Skin epidermis (tissue), 12 donors: ENCODE results near the gene GDI1.
"Not testable (repeated sequence)": the region's sequence is repeated elsewhere in the genome, so short reads cannot be mapped to it uniquely, and the experiment has no call there.

Source experiments
- H3K27ac ChIP-seq, 21 experiments: fragments of 200-600 bp; sonication (generic) in 11 of 21; one replicate each; pipeline ENCODE4 v1.5.0; 2020; ENCODE audit warnings: mild to moderate bottlenecking in 3 of 21, inconsistent platforms in 2 of 21, moderate library complexity in 2 of 21
- H3K4me3 ChIP-seq, 7 experiments: fragments of 200-600 bp; sonication (generic) in 2 of 7; one replicate each; pipeline ENCODE4 v1.5.0; 2020; ENCODE audit warnings: inconsistent platforms in 2 of 7, mild to moderate bottlenecking in 2 of 7, moderate library complexity in 1 of 7

Gene GDI1

GRCh38 chrX:154436983-154437752 is at the start of gene GDI1:
TSS of gene GDI1 (plus strand) at chrX:154437154. CDS start at chrX:154437255, 101 bp downstream.
- H3K4me3 ChIP-seq = peak within 1 kb of the TSS; percentile 56 to 80 (median 66)
- H3K27ac ChIP-seq = peak within 1 kb of the TSS; percentile 75 to 100 (median 93)

- not testable (repeated sequence) for H3K27ac ChIP-seq, H3K4me3 ChIP-seq
Measured at GRCh38 chrX:154388094-154388493, 48.9 kb upstream of the GDI1 start.

- not testable (repeated sequence) for H3K4me3 ChIP-seq, H3K27ac ChIP-seq
Measured at GRCh38 chrX:154388649-154389048, 48.3 kb upstream of the GDI1 start.

GRCh38 chrX:154389812-154390747 is 46.9 kb upstream of the GDI1 start:
- Histone ChIP-seq H3K4me3 (peak overlapping the region in 1 of 7 experiments; percentile 9), H3K27ac (peak overlapping the region in 6 of 21 experiments; percentile 59 to 87 (median 80))

GRCh38 chrX:154396363-154396762 is 40.6 kb upstream of the GDI1 start:
- not testable (repeated sequence) for H3K4me3 ChIP-seq
- H3K27ac ChIP-seq = peak overlapping the region in 2 of 21 experiments; percentile 94 to 96

GRCh38 chrX:154396973-154397887 is 39.7 kb upstream of the GDI1 start:
- H3K27ac ChIP-seq = peak overlapping the region; percentile 87 to 99 (median 97)
- peak overlapping the region; percentile 46 to 75 (median 58) for H3K4me3 ChIP-seq

GRCh38 chrX:154397888-154398667 is 38.9 kb upstream of the GDI1 start, which contains the start of gene RPL10:
TSS of gene RPL10 (plus strand) at chrX:154398377. CDS start at chrX:154398520, 143 bp downstream.
- peak within 1 kb of the TSS; percentile 87 to 99 (median 97) for H3K27ac ChIP-seq
- peak within 1 kb of the TSS; percentile 55 to 75 (median 61) for H3K4me3 ChIP-seq

- H3K27ac ChIP-seq = peak overlapping the region; percentile 67 to 99 (median 97)
- peak overlapping the region; percentile 55 to 75 (median 61) for H3K4me3 ChIP-seq
Measured at GRCh38 chrX:154398668-154399526, 38.1 kb upstream of the GDI1 start.

- H3K27ac ChIP-seq = peak overlapping the region in 18 of 21 experiments; percentile 87 to 99 (median 97)
- H3K4me3 ChIP-seq = peak overlapping the region; percentile 55 to 75 (median 61)
Measured at GRCh38 chrX:154399527-154400368, 37.2 kb upstream of the GDI1 start.

- Histone ChIP-seq H3K27ac (peak overlapping the region in 3 of 21 experiments; percentile 97 to 99 (median 98)), H3K4me3 (peak overlapping the region in 3 of 7 experiments; percentile 57 to 63 (median 58))
Measured at GRCh38 chrX:154400369-154400817, 36.6 kb upstream of the GDI1 start.

- Histone ChIP-seq H3K4me3 (no peak overlapping the region), H3K27ac (no peak overlapping the region)
Measured at GRCh38 chrX:154401045-154401799, 35.7 kb upstream of the GDI1 start.

- peak overlapping the region in 5 of 21 experiments; percentile 6 to 76 (median 52) for H3K27ac ChIP-seq
- no peak overlapping the region for H3K4me3 ChIP-seq
Measured at GRCh38 chrX:154401918-154402621, 34.9 kb upstream of the GDI1 start.

GRCh38 chrX:154402622-154403127 is 34.3 kb upstream of the GDI1 start:
- H3K27ac ChIP-seq = peak overlapping the region in 5 of 21 experiments; percentile 6 to 76 (median 52)
- H3K4me3 ChIP-seq = no peak overlapping the region

GRCh38 chrX:154403192-154403591 is 33.8 kb upstream of the GDI1 start:
- H3K4me3 ChIP-seq = no peak overlapping the region
- peak overlapping the region in 1 of 21 experiments; percentile 26 for H3K27ac ChIP-seq

GRCh38 chrX:154403858-154404257 is 33.1 kb upstream of the GDI1 start:
- Histone ChIP-seq H3K27ac (no peak overlapping the region), H3K4me3 (no peak overlapping the region)
